ENCODE results near the gene GH2. TPM values are rescaled to one million over a fixed set of nuclear protein-coding genes. Genes with fewer than 3 reads are reported as not detected.
A peak's percentile ranks its signal among the peaks of the same experiment; 100 is the strongest.

Gene GH2
- total RNA-seq, 1 experiment from 2014 or later: not detected

DNA sequence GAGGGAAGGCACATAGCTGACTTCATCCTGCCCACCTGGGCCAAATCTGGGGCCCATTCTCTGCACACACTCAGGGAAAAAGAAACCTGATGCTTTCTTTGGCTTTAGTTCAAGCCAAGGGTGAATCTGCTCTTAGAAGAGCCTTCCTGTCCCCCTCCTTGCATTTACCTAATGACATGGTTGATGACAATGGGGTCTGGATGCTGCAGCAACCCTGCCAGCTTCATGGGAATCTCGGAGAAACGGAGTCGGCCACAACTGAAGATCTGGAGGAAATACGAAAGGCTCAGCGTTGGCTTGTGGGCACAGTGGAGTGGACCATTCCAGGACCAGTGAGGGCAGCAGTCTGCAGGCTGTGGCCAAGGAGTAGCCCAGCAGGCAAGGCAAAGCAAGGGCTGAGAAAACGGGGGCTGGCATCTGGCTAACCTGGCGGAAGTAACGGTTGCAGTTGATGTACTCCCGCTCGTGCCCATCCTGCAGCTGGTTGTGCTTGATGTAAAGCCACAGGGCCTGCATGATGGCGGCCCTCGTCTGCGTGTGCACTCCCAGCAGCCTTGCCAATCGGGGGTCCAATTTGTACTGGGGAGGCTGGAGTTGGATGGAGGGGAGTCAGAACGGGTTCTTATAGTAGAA, 47.9 kb downstream of the GH2 start:
- ATAC-seq: no peak
- CTCF ChIA-PET: interaction anchor here (0.5 to 0.7 kb wide), 5 partner anchors 20 to 248 kb away, joined by 3 to 5 read pairs (median 4); partner anchors contain the start of gene CCDC47
- peaks cover 40% of the 10 kb centered on the region for H3K79me2 ChIP-seq (ENCODE audit: low read length)
- peaks cover 70% of the 10 kb centered on the region for H3K36me3 ChIP-seq (ENCODE audit: low read depth, low read length)
- no peak overlapping the region for H3K27ac ChIP-seq (ENCODE audit: low read length)
- POLR2A ChIA-PET (ENCODE audit: unreplicated experiment): no interaction called here
- no peak overlapping the region for H2AFZ ChIP-seq (ENCODE audit: low read length)
- no peaks in the 10 kb centered on the region for H3K9me2 ChIP-seq (replicated peaks; ENCODE audit: low read length)
- no peak overlapping the region for H3K4me2 ChIP-seq (ENCODE audit: low read length)
- H3K9me3 ChIP-seq (ENCODE audit: low read length): no peaks in the 10 kb centered on the region
- DNase-seq: no peak
- no peaks in the 10 kb centered on the region for H3K27me3 ChIP-seq (ENCODE audit: low read length)
- H3K9ac ChIP-seq (ENCODE audit: low read length): no peak overlapping the region
- BruUV-seq (replicated peaks): no TSS peak
- intact Hi-C loops (cut with micrococcal nuclease): no loop called here
- TF ChIP-seq EZH2 (IDR thresholded peaks at IDR 0.05; ENCODE audit: low read length, unreplicated experiment) (no peak), EZH2phosphoT487 (IDR thresholded peaks at IDR 0.05; ENCODE audit: borderline replicate concordance, low read length) (no peak), CTCF (conservative IDR thresholded peaks at IDR 0.05; ENCODE audit: low read depth, low read length) (no peak)
- H3K4me3 ChIP-seq (ENCODE audit: low read length): no peak overlapping the region
- peaks cover 16% of the 10 kb centered on the region for H3K4me1 ChIP-seq (ENCODE audit: insufficient read depth, low read length)
- peaks cover 12% of the 10 kb centered on the region; the same call in 1 of the 2 replicates for H4K20me1 ChIP-seq (ENCODE audit: low read length)
- H3F3A ChIP-seq (ENCODE audit: low read length, unreplicated experiment): no peaks in the 10 kb centered on the region

DNA sequence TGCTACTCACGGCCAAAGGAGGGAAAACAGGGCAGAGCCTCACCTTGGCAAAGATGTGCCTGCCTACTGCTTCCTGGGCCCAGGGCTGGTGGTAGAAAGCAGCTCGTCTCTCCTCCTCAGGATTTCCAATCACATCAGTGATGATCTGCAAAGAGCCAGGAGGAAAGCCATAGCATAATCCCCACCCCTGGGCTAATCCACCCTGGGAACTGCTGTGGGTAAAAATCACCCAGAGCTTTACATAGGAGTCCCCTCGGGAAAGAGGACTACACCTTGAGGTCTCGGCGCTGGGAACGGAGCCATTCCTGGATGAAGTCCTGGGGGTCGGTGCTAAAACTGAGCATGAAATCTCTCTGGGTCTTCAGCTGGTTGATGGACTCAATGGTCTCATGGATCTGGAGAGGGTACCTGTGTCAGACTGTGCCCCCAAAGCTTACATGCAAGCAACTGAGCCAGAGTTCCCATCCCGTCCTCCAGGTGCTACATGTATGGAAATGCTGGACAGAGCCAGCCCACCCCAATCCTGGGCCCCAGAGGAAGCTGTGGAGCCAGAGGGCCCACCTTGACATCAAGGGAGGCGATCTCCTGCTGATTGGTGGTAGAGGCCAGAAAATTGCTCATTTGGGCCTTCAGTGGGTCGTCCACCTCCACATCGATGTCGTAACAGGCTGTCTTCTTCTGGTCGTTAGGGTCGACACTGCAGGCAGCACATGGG, 48.6 kb downstream of the GH2 start:
- ATAC-seq (no peak), DNase-seq (no peak)
- Histone ChIP-seq H3F3A (ENCODE audit: low read length, unreplicated experiment) (no peaks in the 10 kb centered on the region), H3K4me3 (ENCODE audit: low read length) (no peak overlapping the region), H3K27ac (ENCODE audit: low read length) (no peak overlapping the region), H3K4me2 (ENCODE audit: low read length) (no peak overlapping the region), H3K4me1 (ENCODE audit: insufficient read depth, low read length) (peaks cover 16% of the 10 kb centered on the region), H3K79me2 (ENCODE audit: low read length) (peaks cover 40% of the 10 kb centered on the region), H4K20me1 (ENCODE audit: low read length) (peaks cover 18% of the 10 kb centered on the region), H3K36me3 (ENCODE audit: low read depth, low read length) (peaks cover 77% of the 10 kb centered on the region), H3K9ac (ENCODE audit: low read length) (no peak overlapping the region), H3K9me3 (ENCODE audit: low read length) (no peaks in the 10 kb centered on the region), H3K9me2 (replicated peaks; ENCODE audit: low read length) (no peaks in the 10 kb centered on the region), H2AFZ (ENCODE audit: low read length) (no peak overlapping the region), H3K27me3 (ENCODE audit: low read length) (no peaks in the 10 kb centered on the region)
- TF ChIP-seq CTCF (conservative IDR thresholded peaks at IDR 0.05; ENCODE audit: low read depth, low read length) (no peak), EZH2 (IDR thresholded peaks at IDR 0.05; ENCODE audit: low read length, unreplicated experiment) (no peak), EZH2phosphoT487 (IDR thresholded peaks at IDR 0.05; ENCODE audit: borderline replicate concordance, low read length) (no peak)
- intact Hi-C loops (cut with micrococcal nuclease): no loop called here
- CTCF ChIA-PET: no interaction called here
- no TSS peak for BruUV-seq (replicated peaks)
- POLR2A ChIA-PET (ENCODE audit: unreplicated experiment): no interaction called here

GRCh38 chr17:63832455-63832854, 49.3 kb downstream of the GH2 start:
- H3K27me3 ChIP-seq (ENCODE audit: low read length): no peaks in the 10 kb centered on the region
- H3K27ac ChIP-seq (ENCODE audit: low read length): no peak overlapping the region
- intact Hi-C loops (cut with micrococcal nuclease): no loop called here
- peaks cover 13% of the 10 kb centered on the region for H3K4me1 ChIP-seq (ENCODE audit: insufficient read depth, low read length)
- H3K9me3 ChIP-seq (ENCODE audit: low read length): no peaks in the 10 kb centered on the region
- peaks cover 81% of the 10 kb centered on the region for H3K36me3 ChIP-seq (ENCODE audit: low read depth, low read length)
- H3K4me2 ChIP-seq (ENCODE audit: low read length): no peak overlapping the region
- no peaks in the 10 kb centered on the region for H3K9me2 ChIP-seq (replicated peaks; ENCODE audit: low read length)
- H3K4me3 ChIP-seq (ENCODE audit: low read length): no peak overlapping the region
- no peaks in the 10 kb centered on the region for H3F3A ChIP-seq (ENCODE audit: low read length, unreplicated experiment)
- no peak overlapping the region for H3K9ac ChIP-seq (ENCODE audit: low read length)
- no peak overlapping the region for H2AFZ ChIP-seq (ENCODE audit: low read length)
- peaks cover 23% of the 10 kb centered on the region for H4K20me1 ChIP-seq (ENCODE audit: low read length)
- no peak for ATAC-seq
- no peak for DNase-seq
- ChIA-PET CTCF (no interaction called here), POLR2A (ENCODE audit: unreplicated experiment) (no interaction called here)
- TSS peak; percentile 15 for BruUV-seq (replicated peaks)
- no peak for TF ChIP-seq EZH2phosphoT487 (IDR thresholded peaks at IDR 0.05; ENCODE audit: borderline replicate concordance, low read length)
- no peak for TF ChIP-seq CTCF (conservative IDR thresholded peaks at IDR 0.05; ENCODE audit: low read depth, low read length)
- TF ChIP-seq EZH2 (IDR thresholded peaks at IDR 0.05; ENCODE audit: low read length, unreplicated experiment): no peak
- peaks cover 40% of the 10 kb centered on the region for H3K79me2 ChIP-seq (ENCODE audit: low read length)
